ENCODE measurements around the gene SCN10A.

SCN10A gene

GRCh38 chr3:38648659-38649499 lies 167.1 kb downstream of the SCN10A start:
- H3K4me3 ChIP-seq (ENCODE audit: low read depth in 1 of 2, low read length in 2 of 2), result peak overlapping the region; percentile 24 to 56
- H3K27ac ChIP-seq (ENCODE audit: low read depth, low read length), result no peak overlapping the region
- peaks cover 27 to 33% of the 10 kb centered on the region in 2 donors for H3K27me3 ChIP-seq (ENCODE audit: control insufficient read depth in 1 of 2, insufficient read depth in 2 of 2, low read length in 2 of 2)
- no peaks in the 10 kb centered on the region for H3K9me3 ChIP-seq (ENCODE audit: control insufficient read depth in 1 of 2, low read length in 2 of 2)
- no peaks in the 10 kb centered on the region for H3K36me3 ChIP-seq (ENCODE audit: control insufficient read depth in 1 of 2, insufficient read depth in 2 of 2, low read length in 2 of 2)
- H3K4me1 ChIP-seq (ENCODE audit: control insufficient read depth in 1 of 2, insufficient read depth in 2 of 2, low read length in 2 of 2), result peaks cover 10 to 13% of the 10 kb centered on the region in 2 donors
- H3K9ac ChIP-seq (ENCODE audit: low read depth in 1 of 2, low read length in 2 of 2), result no peak overlapping the region

GRCh38 chr3:38648024-38648658 lies 167.9 kb downstream of the SCN10A start:
- H3K9ac ChIP-seq (ENCODE audit: low read depth in 1 of 2, low read length in 2 of 2), result no peak overlapping the region
- peaks cover 27 to 33% of the 10 kb centered on the region in 2 donors for H3K27me3 ChIP-seq (ENCODE audit: control insufficient read depth in 1 of 2, insufficient read depth in 2 of 2, low read length in 2 of 2)
- no peaks in the 10 kb centered on the region for H3K9me3 ChIP-seq (ENCODE audit: control insufficient read depth in 1 of 2, low read length in 2 of 2)
- H3K4me3 ChIP-seq (ENCODE audit: low read depth in 1 of 2, low read length in 2 of 2), result no peak overlapping the region
- peaks cover 6 to 13% of the 10 kb centered on the region in 2 donors for H3K4me1 ChIP-seq (ENCODE audit: control insufficient read depth in 1 of 2, insufficient read depth in 2 of 2, low read length in 2 of 2)
- H3K36me3 ChIP-seq (ENCODE audit: control insufficient read depth in 1 of 2, insufficient read depth in 2 of 2, low read length in 2 of 2), result no peaks in the 10 kb centered on the region
- no peak overlapping the region for H3K27ac ChIP-seq (ENCODE audit: low read depth, low read length)

- H3K27ac ChIP-seq (ENCODE audit: low read depth, low read length), result no peak overlapping the region
- H3K36me3 ChIP-seq (ENCODE audit: control insufficient read depth in 1 of 2, insufficient read depth in 2 of 2, low read length in 2 of 2), result no peaks in the 10 kb centered on the region
- H3K9me3 ChIP-seq (ENCODE audit: control insufficient read depth in 1 of 2, low read length in 2 of 2), result no peaks in the 10 kb centered on the region
- H3K4me1 ChIP-seq (ENCODE audit: control insufficient read depth in 1 of 2, insufficient read depth in 2 of 2, low read length in 2 of 2), result peaks cover 6 to 13% of the 10 kb centered on the region in 2 donors
- no peak overlapping the region for H3K9ac ChIP-seq (ENCODE audit: low read depth in 1 of 2, low read length in 2 of 2)
- no peak overlapping the region for H3K4me3 ChIP-seq (ENCODE audit: low read depth in 1 of 2, low read length in 2 of 2)
- peaks cover 27 to 36% of the 10 kb centered on the region in 2 donors for H3K27me3 ChIP-seq (ENCODE audit: control insufficient read depth in 1 of 2, insufficient read depth in 2 of 2, low read length in 2 of 2)
Measured at GRCh38 chr3:38647217-38647970, 168.6 kb downstream of the SCN10A start.

Measured in duodenal mucosa (tissue), 2 donors.